Measurements from ENCODE around the gene SSBP1. TPM values are rescaled to one million over a fixed set of nuclear protein-coding genes. Genes with fewer than 3 reads are reported as not detected.

Gene SSBP1
- total and polyA plus RNA-seq, 2 of the 4 experiments (the other 2 are of a cell fraction) = 158 to 204 TPM

DNA sequence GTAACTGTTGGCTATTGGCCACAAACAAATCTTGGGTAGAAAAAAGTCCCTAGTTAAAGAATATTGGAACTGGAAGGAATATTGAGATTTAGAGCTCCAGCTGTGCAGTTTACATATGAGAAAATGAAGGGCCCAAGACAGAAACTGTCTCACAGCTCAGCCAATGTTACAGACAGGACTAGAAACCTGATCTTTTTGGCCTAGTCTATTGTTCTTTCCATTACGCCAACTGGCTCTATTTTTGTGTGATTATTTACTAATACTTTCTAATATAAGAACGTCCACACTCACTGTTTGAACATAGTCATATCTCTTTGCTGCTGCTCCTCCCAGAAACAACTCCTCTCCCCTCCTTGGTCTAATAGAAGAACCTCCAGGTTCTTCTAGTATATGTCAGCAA lies 28.8 kb upstream of the SSBP1 start:
- Histone ChIP-seq H4K20me1 (ENCODE audit: insufficient read depth, low read length) (no peaks in the 10 kb centered on the region), H2BK5ac (ENCODE audit: low read depth, low read length, poor library complexity, severe bottlenecking) (no peak overlapping the region), H3K27me3 (ENCODE audit: control insufficient read depth, insufficient read depth, low read length) (no peaks in the 10 kb centered on the region), H3K9me3 (ENCODE audit: control insufficient read depth, insufficient read depth, low read length) (no peaks in the 10 kb centered on the region), H2AK5ac (ENCODE audit: low read depth, low read length) (no peak overlapping the region), H3K9me1 (ENCODE audit: insufficient read depth, low read length) (no peaks in the 10 kb centered on the region), H2BK120ac (ENCODE audit: low read depth, low read length) (no peak overlapping the region), H3K79me1 (ENCODE audit: low read depth in 1 of 2, low read length in 2 of 2) (no peaks in the 10 kb centered on the region), H2AK9ac (replicated peaks; ENCODE audit: low read depth, low read length, poor library complexity) (no peak overlapping the region), H3K27ac (ENCODE audit: insufficient read depth, low read length) (no peak overlapping the region), H4K91ac (ENCODE audit: insufficient read depth, low read depth, low read length) (no peak overlapping the region), H3K56ac (ENCODE audit: extremely low read depth, insufficient read depth, low read length) (no peak overlapping the region), H3K36me3 (ENCODE audit: control insufficient read depth, insufficient read depth, low read length) (no peaks in the 10 kb centered on the region), H3K14ac (replicated peaks; ENCODE audit: low read depth, low read length) (no peak overlapping the region), H4K8ac (ENCODE audit: low read depth in 2 of 2, low read length in 2 of 2) (no peak overlapping the region), H2BK15ac (ENCODE audit: low read depth, low read length) (no peak overlapping the region), H3K4ac (ENCODE audit: low read depth, low read length) (no peak overlapping the region), H3K23ac (ENCODE audit: low read depth, low read length) (no peak overlapping the region), H3K18ac (ENCODE audit: low read depth, low read length) (no peak overlapping the region), H2AFZ (replicated peaks; ENCODE audit: low read length, poor library complexity) (no peak overlapping the region), H3K4me1 (ENCODE audit: control insufficient read depth, insufficient read depth, low read length) (no peaks in the 10 kb centered on the region; the same call in 1 of the 2 replicates), H4K5ac (ENCODE audit: low read depth, low read length) (no peak overlapping the region), H3K9ac (ENCODE audit: low read depth, low read length) (no peak overlapping the region), H3K4me2 (ENCODE audit: low read depth, low read length) (no peak overlapping the region), H3K4me3 (ENCODE audit: insufficient read depth, low read depth, low read length) (no peak overlapping the region), H2BK20ac (ENCODE audit: low read depth, low read length) (no peak overlapping the region)
- no TSS peak for BruUV-seq (replicated peaks)
- TF ChIP-seq, protein P1, sequence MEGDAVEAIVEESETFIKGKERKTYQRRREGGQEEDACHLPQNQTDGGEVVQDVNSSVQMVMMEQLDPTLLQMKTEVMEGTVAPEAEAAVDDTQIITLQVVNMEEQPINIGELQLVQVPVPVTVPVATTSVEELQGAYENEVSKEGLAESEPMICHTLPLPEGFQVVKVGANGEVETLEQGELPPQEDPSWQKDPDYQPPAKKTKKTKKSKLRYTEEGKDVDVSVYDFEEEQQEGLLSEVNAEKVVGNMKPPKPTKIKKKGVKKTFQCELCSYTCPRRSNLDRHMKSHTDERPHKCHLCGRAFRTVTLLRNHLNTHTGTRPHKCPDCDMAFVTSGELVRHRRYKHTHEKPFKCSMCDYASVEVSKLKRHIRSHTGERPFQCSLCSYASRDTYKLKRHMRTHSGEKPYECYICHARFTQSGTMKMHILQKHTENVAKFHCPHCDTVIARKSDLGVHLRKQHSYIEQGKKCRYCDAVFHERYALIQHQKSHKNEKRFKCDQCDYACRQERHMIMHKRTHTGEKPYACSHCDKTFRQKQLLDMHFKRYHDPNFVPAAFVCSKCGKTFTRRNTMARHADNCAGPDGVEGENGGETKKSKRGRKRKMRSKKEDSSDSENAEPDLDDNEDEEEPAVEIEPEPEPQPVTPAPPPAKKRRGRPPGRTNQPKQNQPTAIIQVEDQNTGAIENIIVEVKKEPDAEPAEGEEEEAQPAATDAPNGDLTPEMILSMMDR (conservative IDR thresholded peaks at IDR 0.05; ENCODE audit: low read depth, low read length) = no peak
- intact Hi-C loops (cut with micrococcal nuclease) = loop anchor here (2.0 kb wide), 1 partner anchor 19 kb away; no protein-coding TSS in a partner anchor
- dilution Hi-C loops (cut with HindIII; ENCODE audit: low sequenced_read_pairs, unreplicated experiment) = no loop called here
- POLR2A ChIA-PET (ENCODE audit: unreplicated experiment) = no interaction called here
- no CpG with 5 or more reads among the region's 2 CpGs for WGBS, 2 experiments (ENCODE audit: extremely low coverage in 2 of 2, insufficient read length in 1 of 2)
- CTCF ChIA-PET = no interaction called here
- in situ Hi-C loops (cut with MboI; ENCODE audit: low sequenced_read_pairs) = no loop called here
- ATAC-seq (ENCODE audit: low read depth) (no peak), DNase-seq (no peak)
